Measurements from ENCODE around the gene LIPN. TPM values are rescaled to one million over a fixed set of nuclear protein-coding genes. Genes with fewer than 3 reads are reported as not detected.

Gene LIPN
- total and polyA plus RNA-seq, 2 donors (not counting 3 experiments of a cell fraction or from before 2014, with no cell fraction given), result not detected

DNA sequence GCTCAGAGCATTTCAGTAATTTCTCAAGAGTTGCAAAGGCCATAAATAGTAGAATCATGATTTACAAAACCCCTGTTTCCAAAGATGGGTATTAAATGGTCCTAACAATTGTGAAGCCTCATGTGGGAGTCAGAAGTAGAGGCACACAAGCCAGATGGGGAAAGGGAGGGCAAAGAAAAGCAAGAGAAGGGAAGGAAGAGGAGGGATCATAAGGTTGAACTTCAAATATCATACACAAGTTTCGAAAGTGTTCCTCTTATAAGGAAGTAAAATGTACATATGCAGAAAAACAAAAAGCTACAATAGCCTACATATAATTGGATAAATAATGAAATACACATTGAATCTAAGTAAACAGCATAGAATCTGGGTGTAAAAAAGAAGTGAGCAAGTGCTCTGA, 6.0 kb downstream of the LIPN start:
- H4K20me1 ChIP-seq (replicated peaks; ENCODE audit: control insufficient read depth, extremely low read depth, insufficient read depth, low read length), result no peaks in the 10 kb centered on the region
- H3K9me1 ChIP-seq (replicated peaks; ENCODE audit: control insufficient read depth, extremely low read depth, insufficient read depth, low read length), result no peaks in the 10 kb centered on the region
- no peak overlapping the region for H3K4me2 ChIP-seq (ENCODE audit: insufficient read depth, low read length)
- H3K4me3 ChIP-seq (replicated peaks in 1 of 3; ENCODE audit: insufficient read depth in 1 of 3, low read depth in 1 of 3, low read length in 3 of 3), result no peak overlapping the region
- no peaks in the 10 kb centered on the region for H3K36me3 ChIP-seq (ENCODE audit: control insufficient read depth in 2 of 2, extremely low read depth in 1 of 2, insufficient read depth in 2 of 2, low read length in 2 of 2)
- H3K27me3 ChIP-seq (ENCODE audit: control insufficient read depth in 2 of 2, insufficient read depth in 2 of 2, low read length in 2 of 2), result no peaks in the 10 kb centered on the region
- no peak for FAIRE-seq
- TF ChIP-seq, protein P1, sequence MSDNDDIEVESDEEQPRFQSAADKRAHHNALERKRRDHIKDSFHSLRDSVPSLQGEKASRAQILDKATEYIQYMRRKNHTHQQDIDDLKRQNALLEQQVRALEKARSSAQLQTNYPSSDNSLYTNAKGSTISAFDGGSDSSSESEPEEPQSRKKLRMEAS (IDR thresholded peaks at IDR 0.05; ENCODE audit: insufficient read depth, insufficient read length), result no peak
- no peak for TF ChIP-seq MYC (IDR thresholded peaks at IDR 0.05; ENCODE audit: low read depth, low read length)
- TF ChIP-seq CTCF (IDR thresholded peaks at IDR 0.05; ENCODE audit: extremely low read depth in 1 of 2, insufficient read depth in 1 of 2, low read depth in 1 of 2, low read length in 2 of 2), result no peak
- TF ChIP-seq GATA2 (IDR thresholded peaks at IDR 0.05; ENCODE audit: insufficient read depth, insufficient read length, low read depth, low read length), result no peak
- TF ChIP-seq POLR2A (IDR thresholded peaks at IDR 0.05; ENCODE audit: low read depth, low read length), result no peak
- no TSS peak for BruUV-seq (replicated peaks)
- H3K79me2 ChIP-seq (ENCODE audit: control insufficient read depth, insufficient read depth, low read length), result no peaks in the 10 kb centered on the region
- no peaks in the 10 kb centered on the region for H3K9me3 ChIP-seq (replicated peaks; ENCODE audit: control insufficient read depth, insufficient read depth, low read length)
- no peak overlapping the region for H2AFZ ChIP-seq (ENCODE audit: low read depth, low read length)
- H3K27ac ChIP-seq (ENCODE audit: insufficient read depth, low read depth, low read length), result no peak overlapping the region
- DNase-seq (ENCODE audit: low read depth, low spot score), result no peak
- POLR2A ChIA-PET, result interaction anchor here (1.4 kb wide), 1 partner anchor 9 kb away, joined by 6 read pairs; no protein-coding TSS in a partner anchor
- dilution Hi-C loops (cut with MboI; ENCODE audit: extremely low pct_ligation_motif_present, low sequenced_read_pairs), result no loop called here
- intact Hi-C loops (cut with micrococcal nuclease), result no loop called here
- no peak overlapping the region for H3K9ac ChIP-seq (replicated peaks; ENCODE audit: extremely low read depth, insufficient read depth, low read length)
- H3K4me1 ChIP-seq (ENCODE audit: control insufficient read depth, extremely low read depth, insufficient read depth, low read length), result no peaks in the 10 kb centered on the region
- CTCF ChIA-PET, result interaction anchor here (1.5 kb wide), 1 partner anchor 178 kb away, joined by 3 read pairs; no protein-coding TSS in a partner anchor

DNA sequence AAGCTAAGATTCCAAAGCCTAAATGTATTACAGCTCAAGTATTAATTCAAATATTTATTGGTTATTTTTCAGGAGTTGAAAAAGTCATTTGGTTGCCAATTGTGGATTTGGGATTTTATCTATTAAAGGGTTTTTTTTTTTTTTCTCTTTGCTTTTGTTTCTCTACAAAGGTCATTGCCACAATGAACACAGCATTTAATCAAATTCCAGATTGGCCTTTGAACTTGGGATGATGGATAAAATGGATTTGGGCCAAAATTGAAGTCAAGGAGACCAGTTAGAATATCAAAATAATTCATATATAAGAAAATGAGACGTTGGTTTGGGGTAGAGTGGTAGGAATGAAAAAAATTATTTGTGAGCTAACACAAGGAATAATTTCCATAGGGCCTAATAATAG, 9.6 kb downstream of the LIPN start:
- Histone ChIP-seq H2AFZ (ENCODE audit: low read depth, low read length) (no peak overlapping the region), H3K4me3 (replicated peaks in 1 of 3; ENCODE audit: insufficient read depth in 1 of 3, low read depth in 1 of 3, low read length in 3 of 3) (no peak overlapping the region), H3K27me3 (ENCODE audit: control insufficient read depth in 2 of 2, insufficient read depth in 2 of 2, low read length in 2 of 2) (no peaks in the 10 kb centered on the region), H3K9me1 (replicated peaks; ENCODE audit: control insufficient read depth, extremely low read depth, insufficient read depth, low read length) (no peaks in the 10 kb centered on the region), H3K4me2 (ENCODE audit: insufficient read depth, low read length) (no peak overlapping the region), H3K9me3 (replicated peaks; ENCODE audit: control insufficient read depth, insufficient read depth, low read length) (no peaks in the 10 kb centered on the region), H4K20me1 (replicated peaks; ENCODE audit: control insufficient read depth, extremely low read depth, insufficient read depth, low read length) (no peaks in the 10 kb centered on the region), H3K4me1 (ENCODE audit: control insufficient read depth, extremely low read depth, insufficient read depth, low read length) (no peaks in the 10 kb centered on the region), H3K79me2 (ENCODE audit: control insufficient read depth, insufficient read depth, low read length) (no peaks in the 10 kb centered on the region), H3K36me3 (ENCODE audit: control insufficient read depth in 2 of 2, extremely low read depth in 1 of 2, insufficient read depth in 2 of 2, low read length in 2 of 2) (no peaks in the 10 kb centered on the region), H3K27ac (ENCODE audit: insufficient read depth, low read depth, low read length) (no peak overlapping the region), H3K9ac (replicated peaks; ENCODE audit: extremely low read depth, insufficient read depth, low read length) (no peak overlapping the region)
- no peak for DNase-seq (ENCODE audit: low read depth, low spot score)
- no peak for FAIRE-seq
- no TSS peak for BruUV-seq (replicated peaks)
- TF ChIP-seq POLR2AphosphoS5 (IDR thresholded peaks at IDR 0.05; ENCODE audit: insufficient read depth, low read depth, low read length) (no peak), FOS (IDR thresholded peaks at IDR 0.05; ENCODE audit: borderline replicate concordance, insufficient read depth, low read length) (no peak), MYC (IDR thresholded peaks at IDR 0.05; ENCODE audit: low read depth, low read length) (no peak), JUN (IDR thresholded peaks at IDR 0.05; ENCODE audit: borderline replicate concordance, insufficient read depth, insufficient read length, low read depth) (no peak)
- TF ChIP-seq, protein P1 (IDR thresholded peaks at IDR 0.05; ENCODE audit: insufficient read depth, insufficient read length), result no peak
- CTCF ChIA-PET, result interaction anchor here (0.7 to 1.6 kb wide), 4 partner anchors 29 to 227 kb away, joined by 3 to 4 read pairs (median 4); no protein-coding TSS in a partner anchor
- intact Hi-C loops (cut with micrococcal nuclease), result no loop called here
- POLR2A ChIA-PET, result no interaction called here
- dilution Hi-C loops (cut with MboI; ENCODE audit: extremely low pct_ligation_motif_present, low sequenced_read_pairs), result no loop called here

Data from endothelial cell of umbilical vein (primary cell).